ENCODE data around the gene DDX39B. TPM values are rescaled to one million over a fixed set of nuclear protein-coding genes. Genes with fewer than 3 reads are reported as not detected.

Gene DDX39B
- total RNA-seq, 3 donors from 2014 or later (not counting 1 experiment from before 2014, with no cell fraction given), result 506 to 571 (median 534) TPM

DNA sequence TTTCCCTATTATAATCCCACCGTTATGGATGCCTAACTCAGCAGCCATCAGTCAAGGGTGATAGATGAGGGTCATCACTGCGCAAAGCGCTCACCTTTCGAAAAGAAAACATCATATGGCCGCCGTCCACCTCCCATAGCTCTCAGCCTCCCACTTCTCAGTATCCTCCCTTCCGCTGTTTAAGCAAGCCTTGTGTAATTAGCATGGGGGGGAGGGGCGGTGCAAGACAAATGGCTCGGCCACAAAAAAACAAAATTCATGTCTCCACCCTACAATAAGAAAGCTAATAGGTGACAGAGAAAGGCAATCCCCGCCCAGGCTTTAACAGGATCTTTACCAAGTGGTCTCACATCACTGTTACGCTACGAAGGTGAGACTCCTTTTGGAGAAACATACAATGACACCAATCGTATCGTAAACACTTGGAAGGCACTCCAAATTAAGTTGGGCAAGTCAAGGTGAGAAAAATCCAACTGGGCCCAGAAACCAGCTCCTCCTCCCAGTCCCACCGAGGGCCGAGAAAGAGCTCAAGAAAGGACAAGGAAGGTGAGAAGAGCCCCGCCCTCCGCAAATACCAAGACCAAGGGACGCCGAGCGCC lies 645 bp downstream of the DDX39B start:
- TF ChIP-seq, protein P1, sequence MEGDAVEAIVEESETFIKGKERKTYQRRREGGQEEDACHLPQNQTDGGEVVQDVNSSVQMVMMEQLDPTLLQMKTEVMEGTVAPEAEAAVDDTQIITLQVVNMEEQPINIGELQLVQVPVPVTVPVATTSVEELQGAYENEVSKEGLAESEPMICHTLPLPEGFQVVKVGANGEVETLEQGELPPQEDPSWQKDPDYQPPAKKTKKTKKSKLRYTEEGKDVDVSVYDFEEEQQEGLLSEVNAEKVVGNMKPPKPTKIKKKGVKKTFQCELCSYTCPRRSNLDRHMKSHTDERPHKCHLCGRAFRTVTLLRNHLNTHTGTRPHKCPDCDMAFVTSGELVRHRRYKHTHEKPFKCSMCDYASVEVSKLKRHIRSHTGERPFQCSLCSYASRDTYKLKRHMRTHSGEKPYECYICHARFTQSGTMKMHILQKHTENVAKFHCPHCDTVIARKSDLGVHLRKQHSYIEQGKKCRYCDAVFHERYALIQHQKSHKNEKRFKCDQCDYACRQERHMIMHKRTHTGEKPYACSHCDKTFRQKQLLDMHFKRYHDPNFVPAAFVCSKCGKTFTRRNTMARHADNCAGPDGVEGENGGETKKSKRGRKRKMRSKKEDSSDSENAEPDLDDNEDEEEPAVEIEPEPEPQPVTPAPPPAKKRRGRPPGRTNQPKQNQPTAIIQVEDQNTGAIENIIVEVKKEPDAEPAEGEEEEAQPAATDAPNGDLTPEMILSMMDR (IDR thresholded peaks at IDR 0.05), result no peak
- H3K27ac Mint-ChIP-seq, result peak overlapping the region; percentile 94 to 96
- no peaks in the 10 kb centered on the region for H3K9me3 Mint-ChIP-seq
- intact Hi-C loops (cut with micrococcal nuclease), result loop anchor here (1.0 to 10.0 kb wide), 5 partner anchors 48 to 291 kb away; partner anchors contain the start of genes CLIC1, CSNK2B, LY6G5B and PRRC2A
- DNase-seq (peak; percentile 65 to 87), ATAC-seq (peak; percentile 54 to 70 (median 56))
- H3K4me3 Mint-ChIP-seq, result peak overlapping the region; percentile 99
- whole genome bisulfite sequencing (ENCODE audit: insufficient coverage), result 0% methylated on average over 18 of the region's 21 CpGs
- H3K4me3 ChIP-seq (ENCODE audit: low read length), result peak overlapping the region; percentile 77
- peaks cover 30% of the 10 kb centered on the region for H3K36me3 Mint-ChIP-seq
- peaks cover 49 to 54% of the 10 kb centered on the region in 2 donors for H3K4me1 Mint-ChIP-seq
- no peaks in the 10 kb centered on the region for H3K9me3 ChIP-seq (ENCODE audit: control insufficient read depth, insufficient read depth, low read length)
- peaks cover 37% of the 10 kb centered on the region for H3K36me3 ChIP-seq (ENCODE audit: control insufficient read depth, insufficient read depth, low read length)
- no peaks in the 10 kb centered on the region for H3K27me3 Mint-ChIP-seq (ENCODE audit: low read depth in 2 of 2)
- H3K27ac ChIP-seq (ENCODE audit: low read length), result peak overlapping the region; percentile 92
- no peaks in the 10 kb centered on the region for H3K27me3 ChIP-seq (ENCODE audit: control insufficient read depth, insufficient read depth, low read length)
- H3K4me1 ChIP-seq (ENCODE audit: control insufficient read depth, insufficient read depth, low read length), result peaks cover 29% of the 10 kb centered on the region

DNA sequence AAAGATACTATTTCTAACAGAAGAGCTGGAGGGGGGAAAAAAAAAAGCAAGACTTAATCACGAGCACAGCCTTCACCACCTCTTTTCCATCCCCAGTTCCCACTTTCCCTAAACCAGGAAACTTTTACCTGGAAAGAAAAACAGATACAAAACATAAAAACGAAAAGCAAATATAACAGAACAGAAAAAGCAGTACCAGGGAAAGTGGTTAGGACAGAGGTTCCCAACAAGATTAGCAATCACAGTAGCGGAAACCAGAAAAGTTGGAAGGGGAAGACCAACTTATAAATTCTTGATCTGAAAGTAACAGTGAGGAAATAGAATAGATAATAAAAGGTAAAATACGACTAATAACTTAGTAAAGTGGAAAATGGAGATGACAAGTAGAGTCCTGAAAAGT lies 1.2 kb downstream of the DDX39B start:
- Histone ChIP-seq H3K9me3 (ENCODE audit: control insufficient read depth, insufficient read depth, low read length) (no peaks in the 10 kb centered on the region), H3K36me3 (ENCODE audit: control insufficient read depth, insufficient read depth, low read length) (peaks cover 42% of the 10 kb centered on the region), H3K4me3 (ENCODE audit: low read length) (peak overlapping the region; percentile 77), H3K27ac (ENCODE audit: low read length) (peak overlapping the region; percentile 92), H3K4me1 (ENCODE audit: control insufficient read depth, insufficient read depth, low read length) (peaks cover 28% of the 10 kb centered on the region), H3K27me3 (ENCODE audit: control insufficient read depth, insufficient read depth, low read length) (no peaks in the 10 kb centered on the region)
- no peak for DNase-seq
- H3K4me3 Mint-ChIP-seq, result peak overlapping the region; percentile 99
- intact Hi-C loops (cut with micrococcal nuclease), result loop anchor here (1.0 to 10.0 kb wide), 5 partner anchors 48 to 292 kb away; partner anchors contain the start of genes CLIC1, CSNK2B, LY6G5B and PRRC2A
- no peaks in the 10 kb centered on the region for H3K27me3 Mint-ChIP-seq (ENCODE audit: low read depth in 2 of 2)
- peaks cover 54 to 59% of the 10 kb centered on the region in 2 donors for H3K4me1 Mint-ChIP-seq
- no peaks in the 10 kb centered on the region for H3K9me3 Mint-ChIP-seq
- peak overlapping the region; percentile 94 to 96 for H3K27ac Mint-ChIP-seq
- TF ChIP-seq, protein P1 (IDR thresholded peaks at IDR 0.05), result no peak
- H3K36me3 Mint-ChIP-seq, result peaks cover 33% of the 10 kb centered on the region
- WGBS (ENCODE audit: insufficient coverage), result 38% methylated on average over 2 of the region's 4 CpGs
- ATAC-seq, result no peak

DNA sequence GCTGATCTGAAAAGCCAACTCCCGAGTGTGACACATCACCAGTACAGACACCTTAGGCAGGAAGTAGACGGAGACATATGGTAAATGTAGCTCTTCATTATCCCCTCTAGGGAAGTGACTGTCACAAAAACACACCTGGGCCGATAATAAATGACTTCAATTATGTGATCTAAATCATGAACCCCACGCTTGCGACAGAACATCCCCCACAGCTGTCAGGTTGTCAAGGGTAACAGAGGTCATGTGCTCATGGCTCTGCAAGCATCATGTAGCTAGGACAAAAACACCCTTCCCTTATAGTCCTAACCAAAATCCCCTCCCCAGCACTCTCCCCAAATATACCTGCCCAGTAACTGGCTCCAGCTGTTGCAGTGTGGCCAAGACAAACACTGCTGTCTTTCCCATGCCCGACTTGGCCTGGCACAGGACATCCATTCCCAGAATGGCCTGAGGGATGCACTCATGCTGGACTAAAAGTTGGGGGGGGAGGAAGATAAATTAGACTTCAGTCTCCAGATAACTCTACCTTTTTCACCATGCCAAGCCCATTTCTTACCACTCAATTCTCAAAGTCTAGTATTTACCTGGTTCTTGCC lies 2.9 kb downstream of the DDX39B start:
- TF ChIP-seq, protein P1 (IDR thresholded peaks at IDR 0.05), result no peak

More for the DNA sequence above, 2.9 kb downstream of the DDX39B start:
- ATAC-seq, result no peak
- WGBS (ENCODE audit: insufficient coverage), result 59% methylated on average over 6 of the region's 6 CpGs
- Histone ChIP-seq H3K27me3 (ENCODE audit: control insufficient read depth, insufficient read depth, low read length) (no peaks in the 10 kb centered on the region), H3K27ac (ENCODE audit: low read length) (no peak overlapping the region), H3K4me1 (ENCODE audit: control insufficient read depth, insufficient read depth, low read length) (peaks cover 28% of the 10 kb centered on the region), H3K9me3 (ENCODE audit: control insufficient read depth, insufficient read depth, low read length) (no peaks in the 10 kb centered on the region), H3K36me3 (ENCODE audit: control insufficient read depth, insufficient read depth, low read length) (peaks cover 59% of the 10 kb centered on the region), H3K4me3 (ENCODE audit: low read length) (no peak overlapping the region)
- Mint-ChIP-seq H3K27me3 (ENCODE audit: low read depth in 2 of 2) (no peaks in the 10 kb centered on the region), H3K4me3 (peak overlapping the region; percentile 99), H3K36me3 (peaks cover 33% of the 10 kb centered on the region), H3K9me3 (no peaks in the 10 kb centered on the region), H3K27ac (peak overlapping the region; percentile 94 to 96), H3K4me1 (peaks cover 55 to 62% of the 10 kb centered on the region in 2 donors)
- DNase-seq, result peak in 1 of 2 donors; percentile 27
- intact Hi-C loops (cut with micrococcal nuclease), result no loop called here
